B cell (primary cell): ENCODE data around the gene MYT1.

Experiments used
- CTCF ChIP-seq: fragments of 200-600 bp; IDR thresholded peaks from one replicate; pipeline ENCODE4 v1.8.0; 2022; ENCODE audit warnings: antibody characterized with exemption, mild to moderate bottlenecking
- EZH2 ChIP-seq: IDR thresholded peaks from 2 replicates; pipeline ENCODE4 v1.6.1; 2012; ENCODE audit warnings: borderline replicate concordance, low read depth, mild to moderate bottlenecking, moderate library complexity, low read length; ENCODE audit not compliant: insufficient read depth, poor library complexity, severe bottlenecking

GRCh38 chr20:64225171-64225595 is 60.9 kb downstream of the MYT1 start:
- TF ChIP-seq CTCF (no peak), EZH2 (no peak)
